H1 (cell line): Measurements from ENCODE around the gene PPOX. TPM values are rescaled to one million over a fixed set of nuclear protein-coding genes. Genes with fewer than 3 reads are reported as not detected.

ENCODE experiments used
- CBX5 ChIP-seq: fragments of 300-800, 300-1000 bp; sonication (generic); IDR thresholded peaks from 2 replicates; pipeline ENCODE4 v1.7.1; 2016; ENCODE audit warnings: antibody characterized with exemption, low read length, low read depth
- CTCF ChIP-seq, 3 experiments: IDR thresholded peaks; 1 replicate in 2 of 3; 2 replicates in 1 of 3; pipeline versions ENCODE4 v1.5.1 to v1.6.1; 2011; ENCODE audit warnings: low read length in 3 of 3, mild to moderate bottlenecking in 3 of 3, inconsistent platforms in 2 of 3, low read depth in 1 of 3, moderate library complexity in 1 of 3; ENCODE audit not compliant: insufficient read depth in 1 of 3; ENCODE audit errors: control extremely low read depth in 1 of 3
- KDM5A ChIP-seq: fragments of 200-600 bp; IDR thresholded peaks from 2 replicates; pipeline ENCODE4 v1.7.1; 2012; ENCODE audit warnings: mild to moderate bottlenecking, low read length, inconsistent platforms, mixed read lengths
- polyA plus RNA-seq, 7 experiments: library from polyadenylated mRNA; depleted of rRNA in 3 of 7; stranded (reverse) in 5 of 7; unstranded in 2 of 7; fragments of >200 nt in 5 of 7; fragments of 200-250 nt in 2 of 7; gene quantifications; 1 replicate in 5 of 7; 2 replicates in 1 of 7; 4 replicates in 1 of 7; pipeline versions ENCODE4 v1.2.1 to v1.2.3, GENCODE V29; 2011 to 2013; ENCODE audit warnings: missing spikeins in 2 of 7, mixed read lengths in 2 of 7
- total RNA-seq: library from RNA; stranded (reverse); fragmentation: NEBNext Ultra II Directional; extraction: Animal tissue kit (Norgen Biotek cat#: 25700); gene quantifications from 2 replicates; pipeline ENCODE4 v1.2.1, GENCODE V29; 2021

PPOX gene
- total and polyA plus RNA-seq, 2 of the 8 experiments (the other 6 are each of a cell fraction or from before 2014, with no cell fraction given) = 39.4 to 40.4 TPM

GRCh38 chr1:161163793-161164192, 2.4 kb upstream of the PPOX start (continued):
- TF ChIP-seq CTCF (IDR thresholded peaks at IDR 0.05; ENCODE audit: control extremely low read depth in 1 of 3, insufficient read depth in 1 of 3, low read depth in 1 of 3, low read length in 3 of 3) (no peak), KDM5A (no peak), CBX5 (no peak)
